ENCODE data around the gene PTX4. TPM values are rescaled to one million over a fixed set of nuclear protein-coding genes. Genes with fewer than 3 reads are reported as not detected.

Gene PTX4
- total and polyA plus RNA-seq, 9 of the 15 experiments (the other 6 are each of a cell fraction or from before 2014, with no cell fraction given) = 0.11 TPM; not detected in 8

GRCh38 chr16:1435921-1436697 is 52.6 kb downstream of the PTX4 start:
- 43% methylated on average over 30 of the region's 32 CpGs for WGBS (ENCODE audit: insufficient coverage, low coverage, missing lambda C conversion rate)
- Histone ChIP-seq H3K4me1 (replicated peaks in 1 of 2; ENCODE audit: control insufficient read depth in 2 of 2, insufficient read depth in 2 of 2, low read length in 2 of 2) (peaks cover 0 to 79% of the 10 kb centered on the region in 2 experiments; a peak in 3 of 5 replicates), H3K9me3 (replicated peaks; ENCODE audit: control insufficient read depth, insufficient read depth, low read depth, low read length) (no peaks in the 10 kb centered on the region), H3K4me3 (no peak overlapping the region), H3K4me2 (ENCODE audit: insufficient read depth, low read length) (no peak overlapping the region), H4K20me1 (replicated peaks; ENCODE audit: control insufficient read depth, insufficient read depth, low read length) (no peaks in the 10 kb centered on the region), H3K9ac (ENCODE audit: insufficient read depth in 1 of 2, low read depth in 2 of 2, low read length in 2 of 2) (no peak overlapping the region), H3K36me3 (ENCODE audit: control insufficient read depth, insufficient read depth, low read length) (no peaks in the 10 kb centered on the region), H3K27me3 (ENCODE audit: control insufficient read depth in 2 of 2, insufficient read depth in 2 of 2, low read length in 2 of 2) (peaks cover 0 to 15% of the 10 kb centered on the region in 2 experiments; a peak in 2 of 5 replicates), H3K27ac (ENCODE audit: extremely low read depth, low read depth, low read length) (no peak overlapping the region), H3K9me1 (ENCODE audit: control insufficient read depth, insufficient read depth, low read length) (no peaks in the 10 kb centered on the region), H3K79me2 (ENCODE audit: control insufficient read depth, insufficient read depth, low read length) (no peaks in the 10 kb centered on the region), H2AFZ (ENCODE audit: low read depth, low read length) (0 out of 2 replicates have a peak overlapping the region, but pooled peaks have one; percentile 19)
- POLR2A ChIA-PET = interaction anchor here (1.0 kb wide), 1 partner anchor 16 kb away, joined by 3 read pairs; the partner anchor contains the start of gene UQCC4
- in situ Hi-C loops (cut with MboI) = no loop called here
- BruUV-seq (replicated peaks) = no TSS peak
- intact Hi-C loops (cut with micrococcal nuclease) = no loop called here
- FAIRE-seq (no peak), DNase-seq (ENCODE audit: extremely low read depth in 1 of 4, low spot score in 3 of 4) (peak in 1 of 4 experiments; percentile 30), ATAC-seq (peak; percentile 51)
- TF ChIP-seq CTCF (IDR thresholded peaks at IDR 0.05 in 2 of 3, conservative IDR thresholded peaks at IDR 0.05 in 1 of 3; ENCODE audit: insufficient read depth in 2 of 3, low read depth in 1 of 3, low read length in 3 of 3) (peak; percentile 17 to 24 (median 19); a peak in 3 of 6 replicates), ZFP1 (CRISPR knock-in tag; IDR thresholded peaks at IDR 0.05) (no peak), BRF2 (IDR thresholded peaks at IDR 0.05; ENCODE audit: borderline replicate concordance, insufficient read depth, insufficient read length) (no peak), ZNF324 (CRISPR knock-in tag; IDR thresholded peaks at IDR 0.05) (no peak)
- CTCF ChIA-PET (ENCODE audit: low intra/inter-chr PET ratio) = no interaction called here

Other genes starting within 250 kb of the PTX4 start
Only the 7 nearest of the 17 such genes appear.
- gene UNKL, start 74.2 kb downstream of the PTX4 start, total RNA-seq (2014; rRNA removed) = 17.2 and 17.6 TPM in 2 replicates
- gene UNKL, start 74.2 kb downstream of the PTX4 start, total RNA-seq (2014; rRNA removed; fragmentation: Illumina TruSeq; extraction: Trizol) = 4.2 and 4.4 TPM in 2 replicates
- 5.1 and 12.1 TPM in 2 replicates for gene UNKL, start 74.2 kb downstream of the PTX4 start, total RNA-seq (2015; rRNA removed; fragmentation: Illumina TruSeq; extraction: Trizol)
- 22.3 and 30.2 TPM in 2 replicates for gene UNKL, start 74.2 kb downstream of the PTX4 start, total RNA-seq (2021)
- 19.0 and 26.5 TPM in 2 replicates for gene UNKL, start 74.2 kb downstream of the PTX4 start, polyA plus RNA-seq (2011; rRNA removed)
- gene UNKL, start 74.2 kb downstream of the PTX4 start, polyA plus RNA-seq (2014; fragmentation: Illumina TruSeq; extraction: Trizol) = 3.3 and 18.5 TPM in 2 replicates
- under 1 TPM; 0.37 to 0.48 TPM for gene UNKL, start 74.2 kb downstream of the PTX4 start, polyA plus RNA-seq (2014; fragmentation: Nextera tagmentation; extraction: Ambion mirVana)
- gene UNKL, start 74.2 kb downstream of the PTX4 start, polyA plus RNA-seq (2014; rRNA removed) = 17.5 and 22.1 TPM in 2 replicates
- gene UQCC4, start 68.2 kb downstream of the PTX4 start, total RNA-seq (2014; rRNA removed) = 48.7 and 49.7 TPM in 2 replicates
- gene UQCC4, start 68.2 kb downstream of the PTX4 start, total RNA-seq (2014; rRNA removed; fragmentation: Illumina TruSeq; extraction: Trizol) = 12.3 and 15.4 TPM in 2 replicates
- 34.4 and 35.6 TPM in 2 replicates for gene UQCC4, start 68.2 kb downstream of the PTX4 start, total RNA-seq (2015; rRNA removed; fragmentation: Illumina TruSeq; extraction: Trizol)
- 31.9 and 35.3 TPM in 2 replicates for gene UQCC4, start 68.2 kb downstream of the PTX4 start, total RNA-seq (2021)
- gene UQCC4, start 68.2 kb downstream of the PTX4 start, polyA plus RNA-seq (2011; rRNA removed) = 46.1 and 47.0 TPM in 2 replicates
- 20.5 and 37.8 TPM in 2 replicates for gene UQCC4, start 68.2 kb downstream of the PTX4 start, polyA plus RNA-seq (2014; fragmentation: Illumina TruSeq; extraction: Trizol)
- 1 to 10 TPM; 1.3 to 3.9 TPM for gene UQCC4, start 68.2 kb downstream of the PTX4 start, polyA plus RNA-seq (2014; fragmentation: Nextera tagmentation; extraction: Ambion mirVana)
- gene UQCC4, start 68.2 kb downstream of the PTX4 start, polyA plus RNA-seq (2014; rRNA removed) = 43.9 and 50.0 TPM in 2 replicates
- gene PERCC1, start 57.9 kb downstream of the PTX4 start, total RNA-seq (2014; rRNA removed) = not detected in 2 replicates
- not detected in 2 replicates for gene PERCC1, start 57.9 kb downstream of the PTX4 start, total RNA-seq (2014; rRNA removed; fragmentation: Illumina TruSeq; extraction: Trizol)
- gene PERCC1, start 57.9 kb downstream of the PTX4 start, total RNA-seq (2015; rRNA removed; fragmentation: Illumina TruSeq; extraction: Trizol) = not detected in 2 replicates
- not detected in 2 replicates for gene PERCC1, start 57.9 kb downstream of the PTX4 start, total RNA-seq (2021)
- gene PERCC1, start 57.9 kb downstream of the PTX4 start, polyA plus RNA-seq (2011; rRNA removed) = not detected in 2 replicates
- gene PERCC1, start 57.9 kb downstream of the PTX4 start, polyA plus RNA-seq (2014; fragmentation: Illumina TruSeq; extraction: Trizol) = not detected in 2 replicates
- gene PERCC1, start 57.9 kb downstream of the PTX4 start, polyA plus RNA-seq (2014; fragmentation: Nextera tagmentation; extraction: Ambion mirVana) = not detected
- not detected in 2 replicates for gene PERCC1, start 57.9 kb downstream of the PTX4 start, polyA plus RNA-seq (2014; rRNA removed)
- 0.04 TPM in 1 of 2 replicates, not detected in the other for gene CCDC154, start 44.4 kb downstream of the PTX4 start, total RNA-seq (2014; rRNA removed)
- not detected in 2 replicates for gene CCDC154, start 44.4 kb downstream of the PTX4 start, total RNA-seq (2014; rRNA removed; fragmentation: Illumina TruSeq; extraction: Trizol)
- gene CCDC154, start 44.4 kb downstream of the PTX4 start, total RNA-seq (2015; rRNA removed; fragmentation: Illumina TruSeq; extraction: Trizol) = 0.18 TPM in 1 of 2 replicates, not detected in the other
- 0.22 and 0.42 TPM in 2 replicates for gene CCDC154, start 44.4 kb downstream of the PTX4 start, total RNA-seq (2021)
- 0.15 and 0.19 TPM in 2 replicates for gene CCDC154, start 44.4 kb downstream of the PTX4 start, polyA plus RNA-seq (2011; rRNA removed)
- gene CCDC154, start 44.4 kb downstream of the PTX4 start, polyA plus RNA-seq (2014; fragmentation: Illumina TruSeq; extraction: Trizol) = not detected in 2 replicates
- not detected for gene CCDC154, start 44.4 kb downstream of the PTX4 start, polyA plus RNA-seq (2014; fragmentation: Nextera tagmentation; extraction: Ambion mirVana)
- gene CCDC154, start 44.4 kb downstream of the PTX4 start, polyA plus RNA-seq (2014; rRNA removed) = 0.03 and 1.4 TPM in 2 replicates
- 56.3 and 60.8 TPM in 2 replicates for gene CLCN7, start 13.9 kb downstream of the PTX4 start, total RNA-seq (2014; rRNA removed)
- gene CLCN7, start 13.9 kb downstream of the PTX4 start, total RNA-seq (2014; rRNA removed; fragmentation: Illumina TruSeq; extraction: Trizol) = 8.4 and 10.7 TPM in 2 replicates
- gene CLCN7, start 13.9 kb downstream of the PTX4 start, total RNA-seq (2015; rRNA removed; fragmentation: Illumina TruSeq; extraction: Trizol) = 19.6 and 22.4 TPM in 2 replicates
- 85.3 and 97.0 TPM in 2 replicates for gene CLCN7, start 13.9 kb downstream of the PTX4 start, total RNA-seq (2021)
- 18.2 and 29.5 TPM in 2 replicates for gene CLCN7, start 13.9 kb downstream of the PTX4 start, polyA plus RNA-seq (2011; rRNA removed)
- 18.7 and 39.3 TPM in 2 replicates for gene CLCN7, start 13.9 kb downstream of the PTX4 start, polyA plus RNA-seq (2014; fragmentation: Illumina TruSeq; extraction: Trizol)
- under 1 TPM; 0.06 TPM for gene CLCN7, start 13.9 kb downstream of the PTX4 start, polyA plus RNA-seq (2014; fragmentation: Nextera tagmentation; extraction: Ambion mirVana)
- 81.5 and 126 TPM in 2 replicates for gene CLCN7, start 13.9 kb downstream of the PTX4 start, polyA plus RNA-seq (2014; rRNA removed)
- 35.1 and 47.4 TPM in 2 replicates for gene TELO2, start 4.4 kb upstream of the PTX4 start, total RNA-seq (2014; rRNA removed)
- 1.7 and 3.0 TPM in 2 replicates for gene TELO2, start 4.4 kb upstream of the PTX4 start, total RNA-seq (2014; rRNA removed; fragmentation: Illumina TruSeq; extraction: Trizol)
- 21.2 and 21.9 TPM in 2 replicates for gene TELO2, start 4.4 kb upstream of the PTX4 start, total RNA-seq (2015; rRNA removed; fragmentation: Illumina TruSeq; extraction: Trizol)
- gene TELO2, start 4.4 kb upstream of the PTX4 start, total RNA-seq (2021) = 77.4 and 91.8 TPM in 2 replicates
- 14.5 and 24.6 TPM in 2 replicates for gene TELO2, start 4.4 kb upstream of the PTX4 start, polyA plus RNA-seq (2011; rRNA removed)
- 8.2 and 29.3 TPM in 2 replicates for gene TELO2, start 4.4 kb upstream of the PTX4 start, polyA plus RNA-seq (2014; fragmentation: Illumina TruSeq; extraction: Trizol)
- 1 to 10 TPM in 1 of 2 experiments, under 1 TPM in 1; 0.51 to 1.4 TPM for gene TELO2, start 4.4 kb upstream of the PTX4 start, polyA plus RNA-seq (2014; fragmentation: Nextera tagmentation; extraction: Ambion mirVana)
- 60.2 and 63.2 TPM in 2 replicates for gene TELO2, start 4.4 kb upstream of the PTX4 start, polyA plus RNA-seq (2014; rRNA removed)
- not detected in 2 replicates for gene TMEM204, start 44.7 kb upstream of the PTX4 start, total RNA-seq (2014; rRNA removed)
- gene TMEM204, start 44.7 kb upstream of the PTX4 start, total RNA-seq (2014; rRNA removed; fragmentation: Illumina TruSeq; extraction: Trizol) = not detected in 2 replicates
- gene TMEM204, start 44.7 kb upstream of the PTX4 start, total RNA-seq (2015; rRNA removed; fragmentation: Illumina TruSeq; extraction: Trizol) = not detected in 2 replicates
- 0.18 TPM in 1 of 2 replicates, not detected in the other for gene TMEM204, start 44.7 kb upstream of the PTX4 start, total RNA-seq (2021)
- not detected in 2 replicates for gene TMEM204, start 44.7 kb upstream of the PTX4 start, polyA plus RNA-seq (2011; rRNA removed)
- not detected in 2 replicates for gene TMEM204, start 44.7 kb upstream of the PTX4 start, polyA plus RNA-seq (2014; fragmentation: Illumina TruSeq; extraction: Trizol)
- under 1 TPM in 1 of 2 experiments, not detected in 1; 0.04 TPM for gene TMEM204, start 44.7 kb upstream of the PTX4 start, polyA plus RNA-seq (2014; fragmentation: Nextera tagmentation; extraction: Ambion mirVana)
- gene TMEM204, start 44.7 kb upstream of the PTX4 start, polyA plus RNA-seq (2014; rRNA removed) = not detected in 2 replicates